Measurements from ENCODE around the gene PCNX1.

DNA sequence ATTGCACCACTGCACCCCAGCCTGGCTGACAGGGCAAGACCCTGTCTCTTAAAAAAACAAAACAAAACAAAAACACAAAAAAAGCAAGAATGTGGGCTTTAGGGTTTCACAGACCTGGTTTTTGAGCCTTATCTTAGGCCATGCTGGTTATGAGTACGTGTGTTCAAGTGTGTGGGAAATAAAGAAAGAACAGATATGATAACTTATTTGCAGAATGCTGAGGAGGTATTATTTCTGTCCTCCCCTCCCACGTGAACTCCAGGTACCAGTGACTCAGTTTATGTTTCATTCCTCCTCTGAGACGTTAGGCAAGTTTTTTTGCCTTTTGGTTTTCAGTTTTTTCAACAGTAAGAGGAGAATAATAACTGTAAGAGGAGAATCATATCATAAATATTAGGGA lies 49.3 kb downstream of the PCNX1 start:
- TF ChIP-seq, protein P1, sequence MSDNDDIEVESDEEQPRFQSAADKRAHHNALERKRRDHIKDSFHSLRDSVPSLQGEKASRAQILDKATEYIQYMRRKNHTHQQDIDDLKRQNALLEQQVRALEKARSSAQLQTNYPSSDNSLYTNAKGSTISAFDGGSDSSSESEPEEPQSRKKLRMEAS (IDR thresholded peaks at IDR 0.05; ENCODE audit: low read depth, low read length) = no peak
- no peak for TF ChIP-seq CTCF (IDR thresholded peaks at IDR 0.05; ENCODE audit: low read depth, low read length)
